Activated T-helper 1 cell treated with anti-CD3 and anti-CD28 coated beads, Interleukin-2, amount 50 U/mL, for 16 hours (primary cell): ENCODE data around the gene DHRSX.
"Not testable (repeated sequence)": the region's sequence is repeated elsewhere in the genome, so short reads cannot be mapped to it uniquely, and the experiment has no call there.

Experiments used
- DNase-seq, 2 donors: peaks; one replicate each; pipeline ENCODE4 v3.0.0-alpha.2; 2020; ENCODE audit warnings: low read depth in 1 of 2, low spot score in 1 of 2

Gene DHRSX

GRCh38 chrX:2457289-2458133 is 43.3 kb downstream of the DHRSX start:
- DNase-seq, result no peak

- DNase-seq, result not testable (repeated sequence)
These were observed 44.7 kb downstream of the DHRSX start for GRCh38 chrX:2456091-2456490.

GRCh38 chrX:2454620-2455019 is 46.2 kb downstream of the DHRSX start:
- not testable (repeated sequence) for DNase-seq

GRCh38 chrX:2452799-2453198 is 48.0 kb downstream of the DHRSX start:
- no peak for DNase-seq

- DNase-seq, result no peak
These were observed 48.4 kb downstream of the DHRSX start for GRCh38 chrX:2452317-2452784.

GRCh38 chrX:2451501-2452316 is 49.1 kb downstream of the DHRSX start:
- no peak for DNase-seq

GRCh38 chrX:2450681-2451080 is 50.1 kb downstream of the DHRSX start:
- no peak for DNase-seq

GRCh38 chrX:2449135-2449886 is 51.5 kb downstream of the DHRSX start:
- DNase-seq, result no peak

- no peak for DNase-seq
These were observed 53.3 kb downstream of the DHRSX start for GRCh38 chrX:2447484-2447883.

GRCh38 chrX:2446815-2447214 is 54.0 kb downstream of the DHRSX start:
- DNase-seq, result no peak

- DNase-seq, result no peak
These were observed 54.8 kb downstream of the DHRSX start for GRCh38 chrX:2445662-2446623.

GRCh38 chrX:2442694-2443093 is 58.1 kb downstream of the DHRSX start:
- DNase-seq, result no peak

- no peak for DNase-seq
These were observed 59.3 kb downstream of the DHRSX start for GRCh38 chrX:2441466-2441865.

- DNase-seq, result no peak
These were observed 61.2 kb downstream of the DHRSX start for GRCh38 chrX:2439613-2440012.

GRCh38 chrX:2435465-2435864 is 65.3 kb downstream of the DHRSX start:
- DNase-seq, result no peak

GRCh38 chrX:2434270-2435163 is 66.3 kb downstream of the DHRSX start:
- no peak for DNase-seq

GRCh38 chrX:2432298-2432863 is 68.4 kb downstream of the DHRSX start:
- DNase-seq, result no peak

- DNase-seq, result no peak
These were observed 70.4 kb downstream of the DHRSX start for GRCh38 chrX:2430265-2430825.

GRCh38 chrX:2427737-2428136 is 73.0 kb downstream of the DHRSX start:
- no peak for DNase-seq
